Measurements from ENCODE around the gene TMEM131L. TPM values are rescaled to one million over a fixed set of nuclear protein-coding genes. Genes with fewer than 3 reads are reported as not detected.

TMEM131L gene
- total and polyA plus RNA-seq, 2 donors (not counting 3 experiments of a cell fraction or from before 2014, with no cell fraction given) = 7.7 to 21.2 TPM

DNA sequence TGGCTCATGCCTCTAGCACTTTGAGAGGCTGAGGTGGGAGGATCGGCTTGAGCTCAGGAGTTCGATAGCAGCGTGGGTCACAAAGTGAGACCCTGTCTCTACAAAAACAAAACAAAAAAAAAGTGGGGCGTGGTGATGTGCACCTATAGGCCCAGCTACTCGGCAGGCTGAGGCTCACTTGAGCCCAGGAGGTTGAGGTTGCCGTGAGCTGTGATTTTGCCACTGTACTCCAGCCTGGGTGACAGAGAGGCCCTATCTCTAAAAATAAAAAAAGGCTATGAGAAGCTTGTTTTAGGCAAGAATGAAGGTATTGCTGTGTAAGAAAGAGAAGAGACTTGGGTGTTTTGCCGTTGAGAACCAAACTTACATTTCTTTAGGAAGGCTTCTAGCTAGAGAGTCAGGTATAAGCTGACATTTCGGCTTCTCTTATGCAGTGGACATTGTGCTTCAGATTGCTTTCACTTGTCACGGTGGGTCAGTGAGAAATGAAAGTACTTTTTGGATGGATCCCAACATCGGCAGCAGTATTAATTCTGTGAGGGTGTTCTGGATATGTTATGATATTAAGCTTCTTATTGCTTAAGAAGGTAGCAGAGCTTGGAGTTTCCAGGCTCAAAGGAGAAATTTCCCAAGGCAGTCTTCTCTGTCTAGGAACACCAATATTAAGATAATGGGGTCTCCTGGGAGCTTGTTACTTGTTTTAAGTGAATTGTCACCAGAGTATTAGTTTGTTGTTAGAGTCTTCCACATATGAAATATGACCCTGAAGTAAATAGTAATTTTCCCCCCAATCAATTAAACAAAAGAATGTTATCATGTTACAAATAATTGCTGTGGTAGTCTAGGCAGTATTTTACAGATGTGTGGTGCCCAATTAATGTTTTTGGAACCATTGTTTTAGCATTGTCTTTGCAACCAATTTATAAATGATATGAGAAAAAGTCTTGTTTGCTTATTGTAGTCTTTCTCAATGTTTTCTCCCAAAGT is 17.6 kb downstream of the TMEM131L start:
- H3K79me2 ChIP-seq (ENCODE audit: control insufficient read depth, insufficient read depth, low read length) = peaks cover 2% of the 10 kb centered on the region
- no peaks in the 10 kb centered on the region for H4K20me1 ChIP-seq (replicated peaks; ENCODE audit: control insufficient read depth, extremely low read depth, insufficient read depth, low read length)
- DNase-seq (ENCODE audit: low read depth, low spot score) = peak; percentile 26
- no peak overlapping the region for H2AFZ ChIP-seq (ENCODE audit: low read depth, low read length)
- ChIA-PET CTCF (interaction anchor here (0.9 to 1.5 kb wide), 4 partner anchors 15 to 138 kb away, joined by 3 to 8 read pairs (median 4); partner anchors contain the start of gene TMEM131L), POLR2A (no interaction called here)
- no peak overlapping the region for H3K4me2 ChIP-seq (ENCODE audit: insufficient read depth, low read length)
- no peak overlapping the region for H3K9ac ChIP-seq (replicated peaks; ENCODE audit: extremely low read depth, insufficient read depth, low read length)
- H3K4me1 ChIP-seq (ENCODE audit: control insufficient read depth, extremely low read depth, insufficient read depth, low read length) = peaks cover 15% of the 10 kb centered on the region
- no peak for FAIRE-seq
- H3K9me1 ChIP-seq (replicated peaks; ENCODE audit: control insufficient read depth, extremely low read depth, insufficient read depth, low read length) = no peaks in the 10 kb centered on the region
- H3K9me3 ChIP-seq (replicated peaks; ENCODE audit: control insufficient read depth, insufficient read depth, low read length) = no peaks in the 10 kb centered on the region
- TF ChIP-seq FOS (IDR thresholded peaks at IDR 0.05; ENCODE audit: borderline replicate concordance, insufficient read depth, low read length) = no peak
- no peak for TF ChIP-seq POLR2AphosphoS5 (IDR thresholded peaks at IDR 0.05; ENCODE audit: insufficient read depth, low read depth, low read length)
- no peak for TF ChIP-seq MAX (IDR thresholded peaks at IDR 0.05; ENCODE audit: insufficient read depth, insufficient read length)
- TF ChIP-seq JUN (IDR thresholded peaks at IDR 0.05; ENCODE audit: borderline replicate concordance, insufficient read depth, insufficient read length, low read depth) = no peak
- TF ChIP-seq MYC (IDR thresholded peaks at IDR 0.05; ENCODE audit: low read depth, low read length) = no peak
- TF ChIP-seq GATA2 (IDR thresholded peaks at IDR 0.05; ENCODE audit: insufficient read depth, insufficient read length, low read depth, low read length) = no peak
- no peak for TF ChIP-seq EZH2 (IDR thresholded peaks at IDR 0.05; ENCODE audit: borderline replicate concordance, low read depth, low read length, severe bottlenecking)
- TF ChIP-seq POLR2A (IDR thresholded peaks at IDR 0.05; ENCODE audit: low read depth, low read length) = no peak
- TF ChIP-seq, protein P1, sequence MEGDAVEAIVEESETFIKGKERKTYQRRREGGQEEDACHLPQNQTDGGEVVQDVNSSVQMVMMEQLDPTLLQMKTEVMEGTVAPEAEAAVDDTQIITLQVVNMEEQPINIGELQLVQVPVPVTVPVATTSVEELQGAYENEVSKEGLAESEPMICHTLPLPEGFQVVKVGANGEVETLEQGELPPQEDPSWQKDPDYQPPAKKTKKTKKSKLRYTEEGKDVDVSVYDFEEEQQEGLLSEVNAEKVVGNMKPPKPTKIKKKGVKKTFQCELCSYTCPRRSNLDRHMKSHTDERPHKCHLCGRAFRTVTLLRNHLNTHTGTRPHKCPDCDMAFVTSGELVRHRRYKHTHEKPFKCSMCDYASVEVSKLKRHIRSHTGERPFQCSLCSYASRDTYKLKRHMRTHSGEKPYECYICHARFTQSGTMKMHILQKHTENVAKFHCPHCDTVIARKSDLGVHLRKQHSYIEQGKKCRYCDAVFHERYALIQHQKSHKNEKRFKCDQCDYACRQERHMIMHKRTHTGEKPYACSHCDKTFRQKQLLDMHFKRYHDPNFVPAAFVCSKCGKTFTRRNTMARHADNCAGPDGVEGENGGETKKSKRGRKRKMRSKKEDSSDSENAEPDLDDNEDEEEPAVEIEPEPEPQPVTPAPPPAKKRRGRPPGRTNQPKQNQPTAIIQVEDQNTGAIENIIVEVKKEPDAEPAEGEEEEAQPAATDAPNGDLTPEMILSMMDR (IDR thresholded peaks at IDR 0.05; ENCODE audit: extremely low read depth in 1 of 2, insufficient read depth in 1 of 2, low read depth in 1 of 2, low read length in 2 of 2) = no peak
- no peaks in the 10 kb centered on the region for H3K36me3 ChIP-seq (ENCODE audit: control insufficient read depth in 2 of 2, extremely low read depth in 1 of 2, insufficient read depth in 2 of 2, low read length in 2 of 2)
- dilution Hi-C loops (cut with MboI; ENCODE audit: extremely low pct_ligation_motif_present, low sequenced_read_pairs) = no loop called here
- intact Hi-C loops (cut with micrococcal nuclease) = no loop called here
- H3K27ac ChIP-seq (ENCODE audit: insufficient read depth, low read depth, low read length) = no peak overlapping the region
- no peak overlapping the region for H3K4me3 ChIP-seq (replicated peaks in 1 of 3; ENCODE audit: insufficient read depth in 1 of 3, low read depth in 1 of 3, low read length in 3 of 3)
- BruUV-seq (replicated peaks) = no TSS peak
- H3K27me3 ChIP-seq (ENCODE audit: control insufficient read depth in 2 of 2, insufficient read depth in 2 of 2, low read length in 2 of 2) = no peaks in the 10 kb centered on the region

All from endothelial cell of umbilical vein (primary cell).